ENCODE measurements around the gene CEP68.

GRCh38 chr2:65114921-65115320 lies 58.7 kb downstream of the CEP68 start:
- TF ChIP-seq POLR2A (IDR thresholded peaks at IDR 0.05) (no peak), CTCF (IDR thresholded peaks at IDR 0.05) (no peak)

Measured in esophagus squamous epithelium (tissue), 4 donors.